ENCODE measurements around the gene CRTC3. TPM values are rescaled to one million over a fixed set of nuclear protein-coding genes. Genes with fewer than 3 reads are reported as not detected.

CRTC3 gene
- total RNA-seq, 1 experiment from 2014 or later = 10.5 TPM

- no peak for DNase-seq (ENCODE audit: low read depth)
Measured at GRCh38 chr15:90523373-90523772, 6.3 kb upstream of the CRTC3 start.

- peak; percentile 21 for DNase-seq (ENCODE audit: low read depth)
Measured at GRCh38 chr15:90524018-90524803, 5.5 kb upstream of the CRTC3 start.

GRCh38 chr15:90529011-90529370 lies 732 bp upstream of the CRTC3 start:
- DNase-seq (ENCODE audit: low read depth) = no peak

- peak; percentile 34 for DNase-seq (ENCODE audit: low read depth)
Measured at GRCh38 chr15:90530250-90531051, 728 bp downstream of the CRTC3 start.

- DNase-seq (ENCODE audit: low read depth) = no peak
Measured at GRCh38 chr15:90531147-90531546, 1.4 kb downstream of the CRTC3 start.

GRCh38 chr15:90535254-90535653 lies 5.5 kb downstream of the CRTC3 start:
- DNase-seq (ENCODE audit: low read depth) = no peak

GRCh38 chr15:90539789-90540188 lies 10.1 kb downstream of the CRTC3 start:
- DNase-seq (ENCODE audit: low read depth) = no peak

GRCh38 chr15:90540768-90541167 lies 11.0 kb downstream of the CRTC3 start:
- no peak for DNase-seq (ENCODE audit: low read depth)

DNA sequence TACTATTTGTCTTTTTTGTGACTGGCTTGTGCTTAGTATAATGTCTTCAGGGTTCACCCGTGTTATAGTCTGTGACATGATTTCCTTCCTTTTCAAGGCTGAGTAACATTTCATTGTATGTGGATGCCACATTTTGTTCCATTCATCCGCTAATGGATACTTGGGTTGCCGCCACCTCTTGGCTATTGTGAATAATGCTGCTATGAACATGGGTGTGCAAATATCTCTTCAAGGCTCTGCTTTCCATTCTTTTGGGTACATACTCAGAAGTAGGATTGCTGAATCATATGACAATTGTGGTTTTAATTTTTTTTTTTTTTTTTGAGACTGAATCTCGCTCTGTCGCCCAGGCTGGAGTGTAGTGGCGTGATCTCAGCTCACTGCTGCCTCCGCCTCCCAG lies 15.4 kb downstream of the CRTC3 start:
- DNase-seq (ENCODE audit: low read depth) = no peak

- DNase-seq (ENCODE audit: low read depth) = no peak
Measured at GRCh38 chr15:90547540-90547939, 17.8 kb downstream of the CRTC3 start.

DNA sequence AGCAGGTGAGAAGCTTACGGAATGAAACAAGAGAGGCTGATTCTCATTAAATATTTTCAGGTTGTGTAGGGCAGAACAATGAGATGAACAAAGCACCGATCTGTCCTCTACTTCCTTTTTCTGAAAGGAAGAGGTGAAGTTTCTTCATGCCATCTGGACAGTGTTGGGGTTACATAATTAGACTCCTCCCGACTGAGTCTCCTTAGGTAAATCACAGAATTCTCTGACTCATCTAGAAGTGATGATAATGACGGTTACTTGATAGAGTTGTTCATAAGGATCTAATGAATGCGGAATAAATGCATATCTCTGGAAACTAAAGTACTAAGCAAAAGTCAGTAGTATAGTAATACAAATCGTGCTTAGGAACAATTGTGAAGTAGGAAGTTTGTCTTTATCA lies 21.2 kb downstream of the CRTC3 start:
- no peak for DNase-seq (ENCODE audit: low read depth)

- peak; percentile 95 for DNase-seq (ENCODE audit: low read depth)
Measured at GRCh38 chr15:90552162-90552928, 22.6 kb downstream of the CRTC3 start.

GRCh38 chr15:90552929-90553211 lies 23.1 kb downstream of the CRTC3 start:
- DNase-seq (ENCODE audit: low read depth) = no peak

GRCh38 chr15:90553248-90553745 lies 23.6 kb downstream of the CRTC3 start:
- peak; percentile 89 for DNase-seq (ENCODE audit: low read depth)

GRCh38 chr15:90557186-90558084 lies 27.7 kb downstream of the CRTC3 start:
- DNase-seq (ENCODE audit: low read depth) = peak; percentile 71

- DNase-seq (ENCODE audit: low read depth) = no peak
Measured at GRCh38 chr15:90558171-90558573, 28.4 kb downstream of the CRTC3 start.

GRCh38 chr15:90559119-90559518 lies 29.4 kb downstream of the CRTC3 start:
- DNase-seq (ENCODE audit: low read depth) = no peak

GRCh38 chr15:90560229-90560776 lies 30.6 kb downstream of the CRTC3 start:
- DNase-seq (ENCODE audit: low read depth) = peak; percentile 97

GRCh38 chr15:90561344-90562244 lies 31.9 kb downstream of the CRTC3 start:
- no peak for DNase-seq (ENCODE audit: low read depth)

GRCh38 chr15:90562669-90563068 lies 32.9 kb downstream of the CRTC3 start:
- DNase-seq (ENCODE audit: low read depth) = no peak

Data from RPMI7951 (cell line).